Loucy (cell line): Measurements from ENCODE around the gene MRPL38.

Experiments
- H2AFZ ChIP-seq: fragments of 200-600 bp; sonication (generic); 2 replicates; pipeline ENCODE4 v1.6.0; 2016; ENCODE audit warnings: antibody characterized with exemption, mild to moderate bottlenecking, low read length, moderate library complexity
- H3F3A ChIP-seq: fragments of 200-600 bp; 2 replicates; pipeline ENCODE4 v1.6.0; 2016; ENCODE audit warnings: antibody characterized with exemption, low read depth, mild to moderate bottlenecking
- H3K27me3 ChIP-seq: fragments of 200-600 bp; sonication (generic); 2 replicates; pipeline ENCODE4 v1.6.1; 2014; ENCODE audit warnings: low read length, mild to moderate bottlenecking; ENCODE audit not compliant: insufficient read depth, poor library complexity, severe bottlenecking
- H3K36me3 ChIP-seq: fragments of 200-600 bp; sonication (generic); 2 replicates; pipeline ENCODE4 v1.6.1; 2016; ENCODE audit warnings: low read length; ENCODE audit not compliant: insufficient read depth
- H3K4me1 ChIP-seq: fragments of 200-600 bp; sonication (generic); 2 replicates; pipeline ENCODE4 v1.5.1; 2014; ENCODE audit warnings: low read length, mild to moderate bottlenecking; ENCODE audit not compliant: insufficient read depth, poor library complexity, severe bottlenecking
- H3K4me2 ChIP-seq: fragments of 200-600 bp; sonication (generic); 2 replicates; pipeline ENCODE4 v1.6.0; 2014; ENCODE audit warnings: antibody characterized with exemption, low read length, low read depth, mild to moderate bottlenecking; ENCODE audit not compliant: poor library complexity, severe bottlenecking
- H3K4me3 ChIP-seq: fragments of 200-600 bp; sonication (generic); 2 replicates; pipeline ENCODE4 v1.5.1; 2014; ENCODE audit warnings: low read length, mild to moderate bottlenecking, mixed read lengths; ENCODE audit not compliant: poor library complexity, severe bottlenecking
- H3K79me2 ChIP-seq: fragments of 200-600 bp; sonication (generic); 2 replicates; pipeline ENCODE4 v1.6.1; 2014; ENCODE audit warnings: low read length; ENCODE audit not compliant: insufficient read depth
- H3K9ac ChIP-seq: fragments of 200-600 bp; sonication (generic); 2 replicates; pipeline ENCODE4 v1.6.0; 2014; ENCODE audit warnings: mild to moderate bottlenecking, low read depth, low read length, moderate library complexity; ENCODE audit not compliant: poor library complexity, severe bottlenecking
- H3K9me2 ChIP-seq: fragments of 200-600 bp; sonication (generic); replicated peaks from 2 replicates; pipeline ENCODE4 v1.6.1; 2016; ENCODE audit warnings: low read depth, low read length, mixed read lengths
- H3K9me3 ChIP-seq: fragments of 200-600 bp; sonication (generic); 2 replicates; pipeline ENCODE4 v1.6.1; 2014; ENCODE audit warnings: mild to moderate bottlenecking, antibody characterized with exemption, low read length, low read depth; ENCODE audit not compliant: insufficient read depth
- H4K20me1 ChIP-seq: fragments of 200-600 bp; sonication (generic); 2 replicates; pipeline ENCODE4 v1.6.0; 2014; ENCODE audit warnings: antibody characterized with exemption, low read length, mild to moderate bottlenecking; ENCODE audit not compliant: insufficient read depth, poor library complexity, severe bottlenecking
- CTCF ChIP-seq: fragments of 200-600 bp; sonication (generic); conservative IDR thresholded peaks from 2 replicates; pipeline ENCODE4 v1.5.1; 2014; ENCODE audit warnings: mild to moderate bottlenecking, antibody characterized with exemption, low read length
- EZH2phosphoT487 ChIP-seq: fragments of 200-600 bp; IDR thresholded peaks from 2 replicates; pipeline ENCODE4 v1.6.1; 2018; ENCODE audit warnings: antibody characterized with exemption, mild to moderate bottlenecking, moderate library complexity, borderline replicate concordance

The MRPL38 gene

GRCh38 chr17:75904749-75905521, at the start of gene MRPL38:
MRPL38 (minus strand) TSS chr17:75904884; CDS start chr17:75904875, 9 bp downstream.
- H3F3A ChIP-seq, result no peaks in the 10 kb centered on the region
- peak within 1 kb of the TSS; percentile 100 for H3K4me3 ChIP-seq
- H2AFZ ChIP-seq, result peak within 1 kb of the TSS; percentile 91
- H3K9ac ChIP-seq, result peak within 1 kb of the TSS; percentile 95
- H3K9me2 ChIP-seq, result no peaks in the 10 kb centered on the region
- H4K20me1 ChIP-seq, result peaks cover 6% of the 10 kb centered on the region
- H3K9me3 ChIP-seq, result no peaks in the 10 kb centered on the region
- peaks cover 13% of the 10 kb centered on the region; the same call in 1 of the 2 replicates for H3K36me3 ChIP-seq
- peaks cover 35% of the 10 kb centered on the region for H3K4me1 ChIP-seq
- TF ChIP-seq CTCF (peak; percentile 74), EZH2phosphoT487 (no peak)
- peaks cover 32% of the 10 kb centered on the region for H3K79me2 ChIP-seq
- peak within 1 kb of the TSS; percentile 100 for H3K4me2 ChIP-seq
- H3K27me3 ChIP-seq, result no peaks in the 10 kb centered on the region

GRCh38 chr17:75950855-75951554, 46.3 kb upstream of the MRPL38 start:
- H3K79me2 ChIP-seq, result no peaks in the 10 kb centered on the region
- H3K9ac ChIP-seq, result no peak overlapping the region
- no peaks in the 10 kb centered on the region for H3K9me2 ChIP-seq
- no peak overlapping the region for H3K4me2 ChIP-seq
- H3F3A ChIP-seq, result no peaks in the 10 kb centered on the region
- no peaks in the 10 kb centered on the region for H4K20me1 ChIP-seq
- TF ChIP-seq EZH2phosphoT487 (no peak), CTCF (no peak)
- H3K36me3 ChIP-seq, result peaks cover 73% of the 10 kb centered on the region; the same call in 1 of the 2 replicates
- no peak overlapping the region for H3K4me3 ChIP-seq
- no peak overlapping the region for H2AFZ ChIP-seq
- H3K27me3 ChIP-seq, result no peaks in the 10 kb centered on the region
- peaks cover 5% of the 10 kb centered on the region for H3K4me1 ChIP-seq
- H3K9me3 ChIP-seq, result no peaks in the 10 kb centered on the region

GRCh38 chr17:75950421-75950820, 45.7 kb upstream of the MRPL38 start:
- peaks cover 5% of the 10 kb centered on the region for H3K4me1 ChIP-seq
- TF ChIP-seq EZH2phosphoT487 (no peak), CTCF (no peak)
- H2AFZ ChIP-seq, result no peak overlapping the region
- H3K27me3 ChIP-seq, result no peaks in the 10 kb centered on the region
- H3K36me3 ChIP-seq, result peaks cover 72% of the 10 kb centered on the region; the same call in 1 of the 2 replicates
- no peaks in the 10 kb centered on the region for H3F3A ChIP-seq
- no peaks in the 10 kb centered on the region for H3K9me3 ChIP-seq
- no peaks in the 10 kb centered on the region for H3K79me2 ChIP-seq
- no peaks in the 10 kb centered on the region for H4K20me1 ChIP-seq
- no peaks in the 10 kb centered on the region for H3K9me2 ChIP-seq
- no peak overlapping the region for H3K9ac ChIP-seq
- no peak overlapping the region for H3K4me3 ChIP-seq
- H3K4me2 ChIP-seq, result no peak overlapping the region
